Mucosa of rectum (tissue), 2 donors: Measurements from ENCODE around the gene MUC5B.
"Not testable (repeated sequence)": the region's sequence is repeated elsewhere in the genome, so short reads cannot be mapped to it uniquely, and the experiment has no call there.

Experiments
- H3K27ac ChIP-seq, 2 donors: one replicate each; pipeline ENCODE4 v1.7.0; 2013; ENCODE audit warnings: inconsistent platforms in 2 of 2, low read depth in 2 of 2, low read length in 2 of 2
- H3K27me3 ChIP-seq, 2 donors: one replicate each; pipeline ENCODE4 v1.7.0; 2013; ENCODE audit warnings: low read length in 2 of 2; ENCODE audit not compliant: control insufficient read depth in 2 of 2, insufficient read depth in 2 of 2
- H3K36me3 ChIP-seq, 2 donors: one replicate each; pipeline ENCODE4 v1.7.0; 2013; ENCODE audit warnings: low read length in 2 of 2; ENCODE audit not compliant: control insufficient read depth in 2 of 2, insufficient read depth in 2 of 2
- H3K4me1 ChIP-seq, 2 donors: one replicate each; pipeline ENCODE4 v1.7.0; 2013; ENCODE audit warnings: low read length in 2 of 2, mild to moderate bottlenecking in 1 of 2; ENCODE audit not compliant: control insufficient read depth in 2 of 2, insufficient read depth in 2 of 2
- H3K4me3 ChIP-seq, 2 donors: one replicate each; pipeline ENCODE4 v1.7.0; 2013; ENCODE audit warnings: low read length in 2 of 2
- H3K9ac ChIP-seq, 2 donors: one replicate each; pipeline ENCODE4 v1.7.0; 2013; ENCODE audit warnings: low read length in 2 of 2, low read depth in 1 of 2, mild to moderate bottlenecking in 1 of 2
- H3K9me3 ChIP-seq, 2 donors: one replicate each; pipeline ENCODE4 v1.7.0; 2013; ENCODE audit warnings: low read length in 2 of 2; ENCODE audit not compliant: control insufficient read depth in 2 of 2
- donor health status: healthy.
- donor health status: Normal muscosa, but diverticular disease.

The MUC5B gene

GRCh38 chr11:1215826-1216225, 7.0 kb upstream of the MUC5B start:
- H3K4me3 ChIP-seq, H3K27me3 ChIP-seq, H3K27ac ChIP-seq, H3K9ac ChIP-seq, H3K36me3 ChIP-seq, H3K9me3 ChIP-seq: not testable (repeated sequence)
- peaks cover 23 to 24% of the 10 kb centered on the region in 2 donors for H3K4me1 ChIP-seq

GRCh38 chr11:1217151-1217550, 5.7 kb upstream of the MUC5B start:
- Histone ChIP-seq H3K27me3 (no peaks in the 10 kb centered on the region), H3K4me1 (peaks cover 30 to 32% of the 10 kb centered on the region in 2 donors), H3K4me3 (no peak overlapping the region), H3K27ac (no peak overlapping the region), H3K36me3 (no peaks in the 10 kb centered on the region), H3K9me3 (no peaks in the 10 kb centered on the region), H3K9ac (no peak overlapping the region)

GRCh38 chr11:1218256-1218787, 4.5 kb upstream of the MUC5B start:
- Histone ChIP-seq H3K9ac (peak overlapping the region; percentile 47 to 80), H3K36me3 (no peaks in the 10 kb centered on the region)

GRCh38 chr11:1218788-1219445, 3.9 kb upstream of the MUC5B start:
- H3K27me3 ChIP-seq, result no peaks in the 10 kb centered on the region
- H3K9me3 ChIP-seq, result no peaks in the 10 kb centered on the region
- H3K9ac ChIP-seq, result peak overlapping the region; percentile 60 to 80
- no peaks in the 10 kb centered on the region for H3K36me3 ChIP-seq
- peaks cover 38 to 44% of the 10 kb centered on the region in 2 donors for H3K4me1 ChIP-seq
- H3K4me3 ChIP-seq, result peak overlapping the region; percentile 10 to 31
- peak overlapping the region; percentile 94 to 95 for H3K27ac ChIP-seq

More at GRCh38 chr11:1218256-1218787, 4.5 kb upstream of the MUC5B start:
- no peaks in the 10 kb centered on the region for H3K9me3 ChIP-seq
- no peaks in the 10 kb centered on the region for H3K27me3 ChIP-seq
- peaks cover 36 to 41% of the 10 kb centered on the region in 2 donors for H3K4me1 ChIP-seq
- peak overlapping the region; percentile 94 to 95 for H3K27ac ChIP-seq
- H3K4me3 ChIP-seq, result peak overlapping the region; percentile 7 to 10

- Histone ChIP-seq H3K9me3 (no peaks in the 10 kb centered on the region), H3K4me3 (peak overlapping the region; percentile 10 to 31), H3K4me1 (peaks cover 40 to 48% of the 10 kb centered on the region in 2 donors), H3K27ac (peak overlapping the region; percentile 94 to 95), H3K27me3 (no peaks in the 10 kb centered on the region), H3K36me3 (no peaks in the 10 kb centered on the region), H3K9ac (peak overlapping the region; percentile 60 to 80)
These were observed 3.4 kb upstream of the MUC5B start for GRCh38 chr11:1219446-1219833.

GRCh38 chr11:1219834-1220815, 2.7 kb upstream of the MUC5B start:
- peak overlapping the region; percentile 94 to 95 for H3K27ac ChIP-seq
- H3K36me3 ChIP-seq, result no peaks in the 10 kb centered on the region
- H3K9me3 ChIP-seq, result no peaks in the 10 kb centered on the region
- peaks cover 40 to 52% of the 10 kb centered on the region in 2 donors for H3K4me1 ChIP-seq
- no peaks in the 10 kb centered on the region for H3K27me3 ChIP-seq
- H3K4me3 ChIP-seq, result peak overlapping the region in 1 of 2 donors; percentile 30
- peak overlapping the region; percentile 60 to 80 for H3K9ac ChIP-seq

- Histone ChIP-seq H3K4me1 (peaks cover 40 to 52% of the 10 kb centered on the region in 2 donors), H3K27me3 (no peaks in the 10 kb centered on the region), H3K4me3 (no peak overlapping the region), H3K36me3 (no peaks in the 10 kb centered on the region), H3K27ac (peak overlapping the region; percentile 94 to 95), H3K9me3 (no peaks in the 10 kb centered on the region), H3K9ac (peak overlapping the region in 1 of 2 donors; percentile 80)
These were observed 1.7 kb upstream of the MUC5B start for GRCh38 chr11:1220941-1221721.

GRCh38 chr11:1221848-1222311, 986 bp upstream of the MUC5B start:
- H3K4me3 ChIP-seq, result no peak overlapping the region
- H3K27me3 ChIP-seq, result no peaks in the 10 kb centered on the region

GRCh38 chr11:1223346-1224110, 662 bp downstream of the MUC5B start:
- Histone ChIP-seq H3K9ac (peak overlapping the region; percentile 68 to 71), H3K27me3 (no peaks in the 10 kb centered on the region), H3K9me3 (no peaks in the 10 kb centered on the region), H3K4me3 (peak overlapping the region; percentile 54 to 61), H3K36me3 (no peaks in the 10 kb centered on the region), H3K4me1 (peaks cover 37 to 51% of the 10 kb centered on the region in 2 donors), H3K27ac (peak overlapping the region; percentile 70 to 74)

More at GRCh38 chr11:1221848-1222311, 986 bp upstream of the MUC5B start:
- H3K36me3 ChIP-seq, result no peaks in the 10 kb centered on the region
- peak overlapping the region; percentile 67 to 70 for H3K27ac ChIP-seq
- peak overlapping the region in 1 of 2 donors; percentile 65 for H3K9ac ChIP-seq
- no peaks in the 10 kb centered on the region for H3K9me3 ChIP-seq
- peaks cover 40 to 52% of the 10 kb centered on the region in 2 donors for H3K4me1 ChIP-seq
